CD4-positive, alpha-beta T cell treated with Interleukin-21 for 1 hour (primary cell): ENCODE measurements around the gene NOX1.
"Not testable (repeated sequence)": the region's sequence is repeated elsewhere in the genome, so short reads cannot be mapped to it uniquely, and the experiment has no call there.

Source experiments
- DNase-seq: peaks from one replicate; pipeline ENCODE4 v3.0.0-alpha.2; 2020

Gene NOX1

GRCh38 chrX:100817340-100817739 is 56.8 kb downstream of the NOX1 start:
- DNase-seq, result no peak

GRCh38 chrX:100812216-100813158 is 61.7 kb downstream of the NOX1 start:
- no peak for DNase-seq

DNA sequence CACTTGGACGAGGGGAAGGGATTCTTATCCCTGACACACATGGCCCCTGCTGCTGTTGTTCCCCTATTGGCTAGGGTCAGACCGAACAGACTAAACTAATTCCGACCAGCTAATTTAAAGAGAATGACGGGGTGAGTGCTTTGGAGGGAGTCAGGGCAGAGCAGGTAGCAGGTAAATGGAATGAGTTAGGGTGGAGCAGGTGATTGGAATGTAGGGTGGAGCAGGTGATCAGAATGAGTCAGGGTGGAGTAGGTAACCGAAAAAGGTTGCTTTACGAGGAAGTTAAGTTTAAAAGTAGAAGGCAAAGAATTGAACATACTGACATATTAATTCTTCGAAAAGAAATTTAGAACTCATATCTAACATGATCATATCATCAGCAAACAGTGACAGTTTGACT is 65.9 kb downstream of the NOX1 start:
- DNase-seq, result not testable (repeated sequence)

- no peak for DNase-seq
Observed at GRCh38 chrX:100804780-100805179, 69.4 kb downstream of the NOX1 start.

GRCh38 chrX:100802843-100803242 is 71.3 kb downstream of the NOX1 start:
- no peak for DNase-seq

- DNase-seq, result no peak
Observed at GRCh38 chrX:100798484-100799214, 75.5 kb downstream of the NOX1 start.

DNA sequence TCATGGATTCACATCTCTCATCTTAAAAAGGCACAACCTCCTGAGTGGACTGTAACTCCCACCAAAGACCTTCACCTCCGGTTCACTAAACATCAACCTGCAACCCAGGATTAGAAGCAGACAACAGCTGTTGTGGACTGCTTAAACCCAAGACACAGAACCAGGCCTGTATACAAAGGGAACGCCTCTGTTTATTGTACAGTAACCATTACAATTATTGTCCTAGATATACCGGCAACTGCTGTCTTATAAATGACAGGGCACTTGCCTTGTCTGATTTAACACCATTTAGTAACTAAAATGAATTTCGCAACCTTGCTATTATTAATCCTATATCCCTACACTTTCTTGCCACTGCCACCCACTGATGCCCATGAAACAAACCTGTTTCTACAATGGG is 76.8 kb downstream of the NOX1 start:
- DNase-seq, result no peak

DNA sequence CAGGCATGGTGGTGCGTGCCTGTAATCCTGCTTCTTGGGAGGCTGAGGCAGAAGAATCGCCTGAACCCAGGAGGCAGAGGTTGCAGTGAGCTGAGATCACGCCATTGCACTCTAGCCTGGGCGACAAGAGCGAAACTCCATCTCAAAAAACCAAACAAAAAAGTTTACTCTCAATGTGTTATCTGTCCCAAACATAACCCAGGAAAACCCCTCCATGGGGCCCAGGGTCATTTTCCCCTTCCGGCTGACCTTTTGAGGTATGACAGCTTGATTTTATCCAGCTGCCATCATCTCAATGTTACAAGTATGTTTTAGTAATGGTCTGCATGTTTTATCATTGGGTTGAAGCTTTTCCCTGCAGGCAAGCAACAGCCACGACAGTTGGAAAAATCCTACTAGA is 77.8 kb downstream of the NOX1 start:
- DNase-seq, result not testable (repeated sequence)
